Upper lobe of left lung (tissue), 6 donors: ENCODE results near the gene VAC14. TPM values are rescaled to one million over a fixed set of nuclear protein-coding genes. Genes with fewer than 3 reads are reported as not detected.

Experiments
- ATAC-seq, 2 donors: fragments of 200-7000 bp; cut with Tn5 transposase; one replicate each; pipeline ENCODE4 v1.9.1; 2022; ENCODE audit warnings: mild to moderate bottlenecking in 2 of 2, moderate library complexity in 2 of 2; ENCODE audit not compliant: low FRiP score in 2 of 2
- DNase-seq, 2 donors: peaks; one replicate each; pipeline ENCODE4 v3.0.0-alpha.2; 2019 to 2020
- H3K27ac ChIP-seq, 4 donors: fragments of 200-600 bp; sonication (generic); one replicate each; pipeline ENCODE4 v1.5.1; 2016 to 2019
- H3K27me3 ChIP-seq, 4 donors: fragments of 200-600 bp; sonication (generic); one replicate each; pipeline ENCODE4 v1.5.1; 2017 to 2019
- H3K36me3 ChIP-seq, 4 donors: fragments of 200-600 bp; sonication (generic); one replicate each; pipeline ENCODE4 v1.5.1; 2016 to 2019
- H3K4me1 ChIP-seq, 4 donors: fragments of 200-600 bp; sonication (generic); one replicate each; pipeline ENCODE4 v1.5.1; 2018 to 2019
- H3K4me3 ChIP-seq, 4 donors: fragments of 200-600 bp; sonication (generic); one replicate each; pipeline ENCODE4 v1.5.1; 2017 to 2019; ENCODE audit warnings: mild to moderate bottlenecking in 2 of 4, moderate library complexity in 1 of 4
- H3K9me3 ChIP-seq, 4 donors: fragments of 200-600 bp; sonication (generic); one replicate each; pipeline ENCODE4 v1.5.1; 2018 to 2019
- EP300 ChIP-seq, 4 donors: sonication (generic); formaldehyde crosslinking; IDR thresholded peaks; one replicate each; pipeline ENCODE4 v1.5.1; 2017; ENCODE audit warnings: antibody characterized with exemption in 4 of 4, control low read depth in 2 of 4
- POLR2A ChIP-seq, 4 donors: fragments of 450-650 bp; IDR thresholded peaks; one replicate each; pipeline ENCODE4 v1.5.1; 2016 to 2017; ENCODE audit warnings: antibody characterized with exemption in 4 of 4, mild to moderate bottlenecking in 2 of 4
- POLR2AphosphoS5 ChIP-seq, 2 donors: sonication (generic); formaldehyde crosslinking; IDR thresholded peaks; one replicate each; pipeline ENCODE4 v1.5.1; 2017; ENCODE audit warnings: antibody characterized with exemption in 2 of 2
- WGBS, 2 donors: methylation state at CpG; one replicate each; pipeline ENCODE4 v1.1.5; 2017 to 2018; 5-methylcytosine and 5-hydroxymethylcytosine counted together
- total RNA-seq, 6 donors: library from RNA; depleted of rRNA in 4 of 6; stranded (reverse); fragments of >200 nt in 4 of 6; gene quantifications; one replicate each; pipeline versions ENCODE4 v1.1.0 to v1.2.1, GENCODE V29; 2016 to 2021
- TF ChIP-seq, protein P1 (sequence below), 6 experiments: fragments of 450-650 bp in 4 of 6; fragments of 200-600 bp in 2 of 6; sonication (generic) in 2 of 6; IDR thresholded peaks; one replicate each; pipeline ENCODE4 v1.5.1; 2016 to 2019; ENCODE audit warnings: antibody characterized with exemption in 6 of 6
- donor health status: DM: no; HTN: no; CAD: no; lungs with moderate emphysema.
- donor health status: DM: no; HTN: yes; CAD: no; lungs with severe emphysema.

The VAC14 gene
- total RNA-seq, 6 donors from 2014 or later, result 39.6 to 145 (median 57.4) TPM

- Histone ChIP-seq H3K9me3 (no peaks in the 10 kb centered on the region), H3K27me3 (no peaks in the 10 kb centered on the region), H3K4me1 (peaks cover 68 to 92% (median 86%) of the 10 kb centered on the region in 4 donors), H3K4me3 (no peak overlapping the region), H3K36me3 (no peaks in the 10 kb centered on the region), H3K27ac (peak overlapping the region; percentile 82 to 88 (median 86))
- TF ChIP-seq POLR2A (IDR thresholded peaks at IDR 0.05), result no peak
- TF ChIP-seq, protein P1, sequence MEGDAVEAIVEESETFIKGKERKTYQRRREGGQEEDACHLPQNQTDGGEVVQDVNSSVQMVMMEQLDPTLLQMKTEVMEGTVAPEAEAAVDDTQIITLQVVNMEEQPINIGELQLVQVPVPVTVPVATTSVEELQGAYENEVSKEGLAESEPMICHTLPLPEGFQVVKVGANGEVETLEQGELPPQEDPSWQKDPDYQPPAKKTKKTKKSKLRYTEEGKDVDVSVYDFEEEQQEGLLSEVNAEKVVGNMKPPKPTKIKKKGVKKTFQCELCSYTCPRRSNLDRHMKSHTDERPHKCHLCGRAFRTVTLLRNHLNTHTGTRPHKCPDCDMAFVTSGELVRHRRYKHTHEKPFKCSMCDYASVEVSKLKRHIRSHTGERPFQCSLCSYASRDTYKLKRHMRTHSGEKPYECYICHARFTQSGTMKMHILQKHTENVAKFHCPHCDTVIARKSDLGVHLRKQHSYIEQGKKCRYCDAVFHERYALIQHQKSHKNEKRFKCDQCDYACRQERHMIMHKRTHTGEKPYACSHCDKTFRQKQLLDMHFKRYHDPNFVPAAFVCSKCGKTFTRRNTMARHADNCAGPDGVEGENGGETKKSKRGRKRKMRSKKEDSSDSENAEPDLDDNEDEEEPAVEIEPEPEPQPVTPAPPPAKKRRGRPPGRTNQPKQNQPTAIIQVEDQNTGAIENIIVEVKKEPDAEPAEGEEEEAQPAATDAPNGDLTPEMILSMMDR (IDR thresholded peaks at IDR 0.05), result no peak
- TF ChIP-seq POLR2AphosphoS5 (IDR thresholded peaks at IDR 0.05), result no peak
- TF ChIP-seq EP300 (IDR thresholded peaks at IDR 0.05), result no peak
- no peak for ATAC-seq
- WGBS, 2 donors, result 82 to 89% methylated on average over 11 to 16 of the region's 16 CpGs
- no peak for DNase-seq
These were observed 51.0 kb downstream of the VAC14 start for GRCh38 chr16:70749681-70750601.

GRCh38 chr16:70749006-70749678, 51.8 kb downstream of the VAC14 start:
- no peaks in the 10 kb centered on the region for H3K9me3 ChIP-seq
- H3K27me3 ChIP-seq, result no peaks in the 10 kb centered on the region
- ATAC-seq, result no peak
- H3K4me1 ChIP-seq, result peaks cover 68 to 93% (median 88%) of the 10 kb centered on the region in 4 donors
- no peak overlapping the region for H3K4me3 ChIP-seq
- WGBS, 2 donors, result 77 to 80% methylated on average over 9 of the region's 9 CpGs
- TF ChIP-seq EP300 (IDR thresholded peaks at IDR 0.05) (no peak), POLR2A (IDR thresholded peaks at IDR 0.05) (no peak), POLR2AphosphoS5 (IDR thresholded peaks at IDR 0.05) (no peak)
- TF ChIP-seq, protein P1 (IDR thresholded peaks at IDR 0.05), result no peak
- H3K27ac ChIP-seq, result peak overlapping the region; percentile 82 to 88 (median 86)
- peaks cover 0 to 4% (median 3%) of the 10 kb centered on the region in 4 donors for H3K36me3 ChIP-seq
- DNase-seq, result peak in 1 of 2 donors; percentile 79

GRCh38 chr16:70747703-70748631, 53.0 kb downstream of the VAC14 start:
- Histone ChIP-seq H3K4me3 (no peak overlapping the region), H3K27ac (peak overlapping the region; percentile 82 to 88 (median 86)), H3K27me3 (no peaks in the 10 kb centered on the region), H3K9me3 (no peaks in the 10 kb centered on the region), H3K4me1 (peaks cover 68 to 84% (median 79%) of the 10 kb centered on the region in 4 donors), H3K36me3 (peaks cover 0 to 15% (median 11%) of the 10 kb centered on the region in 4 donors)
- ATAC-seq, result peak in 1 of 2 donors; percentile 41
- 84 to 85% methylated on average over 11 to 15 of the region's 15 CpGs for WGBS, 2 donors
- TF ChIP-seq, protein P1 (IDR thresholded peaks at IDR 0.05), result no peak
- TF ChIP-seq POLR2A (IDR thresholded peaks at IDR 0.05) (no peak), EP300 (IDR thresholded peaks at IDR 0.05) (peak in 1 of 4 donors; percentile 76), POLR2AphosphoS5 (IDR thresholded peaks at IDR 0.05) (peak in 1 of 2 donors; percentile 56)
- DNase-seq, result peak in 1 of 2 donors; percentile 80

- WGBS, 2 donors, result 36 to 48% methylated on average over 11 to 15 of the region's 15 CpGs
- H3K4me1 ChIP-seq, result peaks cover 65 to 83% (median 71%) of the 10 kb centered on the region in 4 donors
These were observed 54.1 kb downstream of the VAC14 start for GRCh38 chr16:70746708-70747424.

More at GRCh38 chr16:70746708-70747424, 54.1 kb downstream of the VAC14 start:
- H3K36me3 ChIP-seq, result peaks cover 0 to 23% (median 13%) of the 10 kb centered on the region in 4 donors
- peak in 1 of 2 donors; percentile 94 for DNase-seq
- TF ChIP-seq POLR2A (IDR thresholded peaks at IDR 0.05) (no peak), POLR2AphosphoS5 (IDR thresholded peaks at IDR 0.05) (peak; percentile 67 to 77), EP300 (IDR thresholded peaks at IDR 0.05) (peak in 2 of 4 donors; percentile 52 to 68)
- H3K27me3 ChIP-seq, result no peaks in the 10 kb centered on the region
- H3K4me3 ChIP-seq, result no peak overlapping the region
- H3K27ac ChIP-seq, result peak overlapping the region; percentile 82 to 88 (median 86)
- peak; percentile 77 to 82 for ATAC-seq
- no peaks in the 10 kb centered on the region for H3K9me3 ChIP-seq
